Stimulated activated CD8-positive, alpha-beta memory T cell treated with anti-CD3 and anti-CD28 coated beads, Interleukin-7, amount 100 ng/mL, for 1 hour (primary cell): ENCODE measurements around the gene RET.

Experiments
- DNase-seq, 2 donors: peaks; one replicate each; pipeline ENCODE4 v3.0.0-alpha.2; 2020; ENCODE audit warnings: low read depth in 2 of 2

The RET gene

DNA sequence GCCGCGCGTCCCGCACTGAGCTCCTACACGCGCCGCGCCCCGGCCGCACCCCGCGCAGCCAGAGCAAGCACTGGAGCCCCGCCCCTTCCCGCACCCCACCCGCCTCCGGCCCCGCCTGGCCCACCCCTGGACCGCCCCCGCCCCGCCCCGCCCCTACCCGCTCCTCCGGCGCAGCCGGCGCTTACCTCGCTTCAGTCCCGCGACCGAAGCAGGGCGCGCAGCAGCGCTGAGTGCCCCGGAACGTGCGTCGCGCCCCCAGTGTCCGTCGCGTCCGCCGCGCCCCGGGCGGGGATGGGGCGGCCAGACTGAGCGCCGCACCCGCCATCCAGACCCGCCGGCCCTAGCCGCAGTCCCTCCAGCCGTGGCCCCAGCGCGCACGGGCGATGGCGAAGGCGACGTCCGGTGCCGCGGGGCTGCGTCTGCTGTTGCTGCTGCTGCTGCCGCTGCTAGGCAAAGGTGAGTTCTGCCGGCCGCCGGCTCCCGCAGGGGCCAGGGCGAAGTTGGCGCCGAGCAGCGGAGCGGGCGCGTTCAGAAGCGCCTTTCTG lies at the start of gene RET:
TSS of gene RET (plus strand) at position 194 of the 545 bp plus-strand sequence. CDS start at position 384, 190 bp downstream.
- DNase-seq, result no peak

DNA sequence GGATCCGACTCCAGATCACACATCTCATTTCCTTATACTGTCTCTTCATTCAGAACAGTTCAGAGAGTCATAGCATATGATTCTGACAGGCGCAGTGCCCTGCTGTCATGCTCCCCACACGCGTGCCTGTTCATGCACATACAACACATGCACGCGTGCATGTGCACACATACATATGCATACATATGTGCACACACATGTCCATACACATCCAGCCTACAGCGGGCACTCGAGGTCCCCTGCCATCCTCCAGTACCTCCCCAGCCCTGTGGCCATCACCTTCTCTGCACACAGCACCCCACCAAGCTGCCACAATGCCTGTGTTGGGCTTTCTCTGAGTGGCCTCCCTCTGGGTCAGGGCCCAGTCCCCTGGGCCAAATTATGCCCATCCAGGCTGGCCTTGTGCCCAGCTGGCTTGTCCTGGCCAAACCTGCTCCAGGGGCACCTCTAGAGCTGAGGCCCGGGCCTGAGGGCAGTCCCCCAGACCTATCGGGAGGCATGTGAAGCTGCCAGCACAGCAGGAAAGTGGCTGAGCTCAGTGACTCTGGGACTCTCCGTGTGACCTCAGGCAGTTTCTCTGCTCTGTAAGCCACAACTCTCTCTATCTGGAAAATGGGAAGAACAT lies 49.4 kb upstream of the RET start:
- DNase-seq, result no peak

DNA sequence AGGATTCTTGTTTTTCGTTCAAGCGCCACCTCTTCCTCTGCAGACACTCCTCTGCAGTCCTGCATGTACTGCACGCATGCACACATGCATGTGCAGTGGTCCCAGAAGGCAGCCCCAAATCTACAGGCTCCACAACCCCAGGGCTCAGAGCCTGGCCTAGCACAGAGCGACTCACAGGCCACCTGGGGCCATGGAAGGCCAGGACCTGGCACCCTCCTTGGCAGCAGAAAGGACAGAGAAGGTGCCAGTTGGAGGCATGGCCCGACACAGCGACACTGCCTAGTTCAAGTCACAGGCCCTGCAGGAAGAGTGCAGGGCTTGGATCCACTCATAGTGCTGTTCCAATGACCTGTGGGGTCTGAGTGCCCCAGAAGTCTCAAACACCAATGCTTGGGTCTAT lies 48.7 kb upstream of the RET start:
- DNase-seq, result no peak

DNA sequence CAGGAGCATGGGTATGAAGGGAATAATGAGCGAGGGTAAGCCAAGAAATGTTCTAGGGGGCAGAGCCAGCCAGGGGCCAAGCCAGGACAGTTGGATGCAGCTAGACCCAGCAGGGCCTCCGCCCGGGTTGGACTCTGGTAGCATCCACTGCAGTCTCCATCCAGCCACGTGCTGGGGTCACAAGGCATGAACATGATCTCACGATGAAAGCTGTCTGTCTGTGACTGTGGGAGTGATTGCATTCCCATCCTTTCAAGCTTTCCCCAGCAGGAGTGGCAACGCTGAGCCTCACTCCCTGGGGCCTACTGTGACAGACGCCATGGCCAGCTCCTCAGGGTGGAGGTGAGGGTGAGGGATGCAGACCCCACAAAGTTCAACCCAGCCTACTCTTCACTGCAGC lies 47.8 kb upstream of the RET start:
- DNase-seq, result no peak

DNA sequence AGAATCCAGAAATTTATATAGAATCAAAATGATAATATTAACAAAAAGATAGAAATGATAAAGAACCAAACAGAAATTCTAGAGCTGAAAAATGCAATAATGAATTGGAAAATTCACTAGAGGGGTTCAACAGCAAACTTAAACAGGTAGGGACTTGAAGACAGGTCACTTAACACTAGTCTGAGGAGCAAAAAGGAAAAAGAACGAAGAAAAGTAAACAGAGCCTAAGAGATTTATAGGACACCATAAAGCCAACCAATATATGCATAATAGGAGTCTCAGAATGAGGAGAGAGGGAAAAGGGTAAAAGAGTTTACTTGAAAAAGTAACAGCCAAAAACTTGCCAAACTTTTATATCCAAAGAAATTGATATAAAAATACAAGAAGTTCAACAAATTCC lies 44.3 kb upstream of the RET start:
- no peak for DNase-seq

DNA sequence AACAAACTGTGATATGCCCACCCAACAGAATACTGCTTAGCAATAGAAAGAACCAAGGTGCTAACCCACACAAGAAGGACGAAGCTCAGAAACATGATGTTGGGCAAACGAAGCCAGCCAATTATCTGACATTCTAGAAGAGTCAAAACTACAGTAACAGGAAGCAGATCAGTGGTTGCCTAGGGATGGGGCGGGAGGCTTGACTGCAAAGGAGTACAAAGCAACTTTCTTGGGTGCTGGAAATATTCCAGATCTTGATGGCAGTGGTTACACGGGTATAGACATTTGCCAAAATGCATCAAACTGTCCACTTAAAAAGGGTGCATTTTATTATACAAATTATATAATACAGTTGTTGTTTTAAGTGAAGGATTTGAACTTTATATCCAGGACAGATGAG lies 41.1 kb upstream of the RET start:
- no peak for DNase-seq

DNA sequence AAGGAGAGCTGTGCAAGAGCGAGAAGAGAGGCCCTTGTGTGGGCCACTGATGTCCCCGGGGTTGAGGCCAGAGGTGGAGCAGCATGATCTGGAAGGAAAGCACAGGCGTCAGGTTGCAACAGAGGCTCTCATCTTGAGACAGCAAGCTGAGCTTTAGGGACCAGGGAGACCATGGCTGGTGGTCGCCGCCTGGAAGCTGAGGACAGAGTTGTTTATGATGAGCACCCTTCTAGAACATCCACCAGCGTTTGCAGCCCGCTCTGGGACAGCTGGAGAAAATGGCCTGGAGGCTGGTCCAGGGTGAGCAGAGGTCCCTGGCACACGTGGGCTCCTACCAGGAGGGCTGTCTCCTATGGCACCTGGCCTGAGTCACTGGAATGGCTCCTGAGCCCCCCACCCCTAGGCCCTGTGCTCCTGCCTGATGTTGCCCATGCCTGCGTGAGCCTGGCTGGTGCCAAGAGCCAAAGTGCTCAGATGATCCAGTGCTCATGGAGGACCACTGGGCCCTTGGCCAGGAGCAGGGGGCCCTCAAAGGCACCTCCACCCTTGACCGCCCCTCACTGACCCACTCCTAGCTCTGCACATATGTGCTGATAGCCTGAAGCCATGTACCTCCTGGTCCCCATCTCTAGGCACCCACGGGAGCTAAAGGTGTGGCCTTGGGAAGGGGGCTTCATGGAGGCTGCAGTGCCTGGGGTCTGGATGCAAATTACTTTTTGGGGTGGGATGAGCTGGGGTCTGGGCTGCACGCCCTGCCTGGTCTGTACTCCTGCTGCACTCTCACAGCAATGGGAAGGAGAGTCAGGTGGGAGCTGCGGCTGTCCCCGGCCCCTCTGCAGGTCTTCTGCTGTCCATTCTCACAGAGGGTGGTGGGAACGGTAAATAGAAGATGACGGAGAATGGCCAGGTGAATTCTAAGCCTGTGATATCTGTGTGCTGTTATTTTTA lies 40.1 kb upstream of the RET start:
- no peak for DNase-seq

DNA sequence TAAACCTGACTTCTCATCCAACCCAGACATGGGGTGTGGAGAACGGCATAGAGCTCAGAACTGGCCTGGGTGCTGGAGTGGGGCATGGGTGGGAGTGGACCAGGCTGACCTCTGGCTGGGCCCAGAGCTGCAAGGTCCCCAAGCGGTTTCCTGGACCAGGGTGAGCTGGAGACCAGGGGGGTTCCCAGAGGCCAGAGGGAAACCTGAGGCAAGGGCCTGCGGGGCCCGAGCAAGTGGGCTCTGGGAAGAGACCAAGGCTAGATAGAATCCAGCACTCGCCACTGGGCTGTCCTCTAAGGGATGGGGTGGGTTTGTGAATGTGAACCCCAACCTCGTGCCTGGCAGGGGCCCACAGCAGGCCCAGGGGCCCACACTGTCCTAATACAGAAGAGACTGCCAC lies 39.4 kb upstream of the RET start:
- DNase-seq, result no peak

DNA sequence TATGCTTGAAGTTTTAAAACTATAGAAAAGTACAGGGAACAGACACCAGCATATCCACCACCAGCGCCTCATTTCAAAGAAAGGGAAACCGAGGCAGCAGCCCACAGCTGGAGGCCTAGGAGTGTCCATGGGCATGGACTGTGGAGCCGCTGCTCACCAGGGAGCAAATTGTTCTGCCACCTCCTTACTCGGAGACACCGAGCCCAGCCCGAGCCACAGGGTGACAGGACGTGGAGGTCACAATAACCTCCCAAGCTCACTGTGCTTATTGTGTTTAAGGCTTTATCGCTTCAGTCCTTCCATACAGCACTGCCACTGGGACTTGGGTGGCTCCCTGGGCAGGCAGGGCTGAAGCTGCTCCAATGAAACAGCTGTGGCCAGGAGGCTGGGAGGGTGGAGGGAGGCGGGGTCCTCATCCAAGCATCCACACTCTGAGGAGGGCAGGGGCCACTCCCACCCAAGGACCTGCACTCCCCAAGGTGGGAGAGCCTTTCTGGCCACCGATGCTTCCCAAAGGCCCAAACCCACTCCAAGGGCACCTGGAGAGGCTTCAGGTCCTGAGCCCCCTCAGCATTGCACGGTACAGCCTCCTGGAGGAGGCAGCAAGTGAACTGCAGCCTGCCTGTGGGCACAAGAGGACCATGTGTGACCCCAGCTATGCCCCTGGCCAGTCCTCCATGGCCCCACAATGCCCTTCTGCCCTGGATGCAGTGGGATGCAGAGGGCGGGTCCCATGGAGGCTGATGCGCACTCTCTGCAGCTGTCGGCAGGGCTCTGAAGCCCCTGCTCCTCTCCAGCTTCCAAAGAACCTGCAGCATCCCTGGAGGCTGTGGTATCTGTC lies 38.7 kb upstream of the RET start:
- no peak for DNase-seq

DNA sequence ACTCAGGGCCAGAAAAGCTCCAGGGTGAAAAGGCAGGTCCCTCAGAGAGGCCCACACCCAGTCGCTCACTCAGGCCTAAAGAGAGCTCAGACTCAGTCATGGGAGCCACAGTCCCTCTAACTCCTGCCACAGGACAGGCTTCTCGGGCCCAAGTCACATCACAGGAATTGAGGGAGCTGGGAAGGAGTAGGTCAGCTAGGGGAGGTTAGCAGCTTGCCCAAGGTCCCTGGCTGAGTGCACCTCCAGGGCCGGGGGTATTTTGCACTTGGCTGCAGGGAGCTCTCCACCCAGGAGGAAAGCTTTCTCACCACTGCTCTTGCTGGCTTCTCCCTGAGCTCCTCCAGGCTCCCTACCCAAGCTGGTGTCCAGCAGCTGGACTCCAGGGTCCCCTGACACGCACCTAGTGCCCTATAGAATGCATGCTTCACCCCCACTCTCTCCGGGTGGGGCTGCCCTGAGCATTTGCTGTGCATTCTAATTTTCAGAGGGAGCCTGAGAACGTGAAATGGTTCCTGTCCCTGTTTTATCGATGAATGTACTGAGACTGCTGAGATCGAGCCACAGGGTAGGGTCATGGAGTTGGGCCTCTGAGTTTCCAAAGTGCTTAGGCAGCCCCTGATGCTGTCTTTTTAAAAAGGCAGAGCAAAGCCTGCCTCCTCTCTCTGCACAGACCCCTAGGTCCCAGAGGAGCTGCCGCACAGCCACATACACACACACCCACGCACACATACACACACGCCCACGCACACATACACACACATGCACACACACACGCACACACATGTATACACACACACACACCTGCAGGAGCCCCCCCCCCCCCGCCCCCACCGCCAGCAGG lies 37.9 kb upstream of the RET start:
- no peak for DNase-seq

DNA sequence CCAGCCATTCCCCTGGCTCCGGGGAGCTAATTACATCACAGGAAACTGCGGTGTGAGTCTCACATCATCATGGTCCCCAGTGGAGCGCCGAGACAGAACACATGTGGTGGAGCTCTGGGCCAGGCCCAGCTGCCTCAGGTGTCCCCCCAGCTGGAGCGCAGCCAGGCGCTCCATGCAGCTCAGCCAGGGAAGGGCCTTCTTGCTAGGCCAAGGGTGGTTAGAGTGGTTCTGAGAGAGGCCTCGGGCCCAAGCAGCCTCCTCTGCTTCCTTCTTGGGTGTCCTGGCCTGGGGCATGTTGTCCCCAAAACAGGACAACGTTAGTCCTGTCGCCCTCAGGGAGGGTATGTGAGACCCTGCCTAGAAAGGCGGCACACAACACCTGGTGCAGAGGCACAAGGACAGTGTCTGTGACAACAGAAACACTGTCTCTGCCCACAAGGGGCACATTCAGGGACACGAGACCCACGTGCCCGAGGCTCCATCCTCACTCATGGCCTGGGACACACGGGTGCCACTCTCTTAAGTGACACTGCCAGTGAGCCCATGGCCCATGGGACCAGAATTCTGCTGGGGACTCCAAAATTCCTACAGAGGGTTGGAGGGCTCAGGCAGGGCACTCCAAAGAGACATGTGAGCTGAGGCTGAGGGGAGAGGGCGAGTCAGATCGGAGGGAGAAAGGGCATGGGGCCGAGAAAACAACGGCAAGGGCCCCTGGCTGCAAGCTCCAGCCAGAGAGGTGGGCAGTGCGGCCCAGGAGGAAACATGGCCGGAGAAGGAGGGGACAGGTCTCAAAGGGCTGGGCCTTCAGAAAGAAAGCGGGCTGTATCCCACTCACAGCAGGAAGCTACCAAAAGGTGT lies 37.0 kb upstream of the RET start:
- DNase-seq, result no peak

DNA sequence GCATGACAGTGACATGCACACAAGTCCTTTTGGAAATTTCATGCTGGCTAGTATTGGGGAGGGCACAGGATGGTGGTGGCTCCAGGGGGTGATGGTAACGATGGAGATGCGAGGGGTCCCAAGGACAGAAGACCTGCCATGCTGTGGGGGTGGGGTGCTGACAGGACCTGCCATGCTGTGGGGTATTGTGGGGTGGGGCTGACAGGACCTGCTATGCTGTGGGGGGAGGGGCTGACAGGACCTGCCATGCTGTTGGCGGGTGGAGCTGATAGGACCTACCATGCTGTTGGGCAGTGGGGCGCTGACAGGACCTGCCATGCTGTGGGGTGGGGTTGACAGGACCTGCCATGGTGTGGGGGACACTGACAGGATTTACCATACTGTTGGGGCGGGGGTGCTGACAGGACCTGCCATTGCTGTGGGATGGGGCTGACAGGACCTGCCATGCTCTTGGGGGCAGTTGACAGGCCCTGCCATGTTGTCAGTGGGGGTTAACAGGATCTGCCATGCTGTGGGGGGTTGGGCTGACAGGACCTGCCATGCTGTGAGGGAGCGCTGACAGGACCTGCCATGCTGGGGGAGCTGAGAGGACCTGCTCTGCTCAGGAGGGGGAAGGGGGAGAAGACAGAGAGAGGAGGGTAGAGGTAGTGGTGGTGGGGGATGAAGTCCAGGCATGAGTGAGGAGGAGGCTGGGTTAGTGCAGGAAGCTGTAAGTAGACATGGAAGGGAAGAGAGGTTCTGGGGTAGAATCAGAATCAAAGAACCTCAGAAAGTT lies 36.2 kb upstream of the RET start:
- no peak for DNase-seq

DNA sequence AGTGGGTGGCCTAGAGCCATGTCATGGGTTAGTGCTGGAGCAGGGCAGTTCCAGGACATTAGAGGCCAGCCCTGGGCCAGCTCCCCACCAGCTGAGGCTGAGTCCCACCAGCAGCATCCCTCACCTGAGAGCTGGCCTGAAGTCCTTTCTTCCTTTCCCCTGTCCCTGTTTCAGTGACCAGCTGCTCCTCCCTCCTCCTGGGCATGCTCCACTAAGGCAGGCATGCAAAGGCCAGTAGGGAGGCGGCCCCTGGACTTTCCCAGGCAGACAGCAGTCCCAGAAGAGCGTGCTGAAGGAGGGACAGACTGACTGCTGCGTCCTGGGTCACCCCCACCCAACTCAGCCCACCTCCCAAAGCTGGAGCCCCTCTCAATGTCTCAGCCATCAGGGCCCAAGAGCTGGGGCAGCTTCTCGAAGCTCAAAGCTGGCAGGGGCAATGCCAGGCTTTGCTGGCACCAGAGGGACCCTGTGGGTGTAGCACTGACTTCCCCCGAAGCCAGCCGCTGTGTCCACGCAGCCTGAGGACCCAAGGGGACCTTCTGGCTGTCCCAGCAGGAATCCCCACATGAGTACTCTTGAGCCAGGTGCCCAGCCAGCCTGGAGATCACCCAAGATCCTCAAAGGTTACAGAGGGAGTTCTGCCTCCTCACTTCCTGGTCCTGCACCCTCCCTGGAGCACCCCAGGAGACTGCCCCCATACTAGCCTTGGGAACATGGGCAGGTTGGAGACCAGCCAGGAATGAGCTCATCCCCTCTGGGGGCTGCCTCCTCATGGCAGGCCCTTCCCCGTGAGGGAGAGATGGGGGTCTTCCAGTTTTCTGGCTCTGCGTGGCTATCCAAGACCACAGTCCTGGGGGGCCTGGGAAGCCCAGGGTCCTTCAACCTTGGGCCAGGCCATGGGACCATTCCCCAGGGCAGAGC lies 35.2 kb upstream of the RET start:
- no peak for DNase-seq

DNA sequence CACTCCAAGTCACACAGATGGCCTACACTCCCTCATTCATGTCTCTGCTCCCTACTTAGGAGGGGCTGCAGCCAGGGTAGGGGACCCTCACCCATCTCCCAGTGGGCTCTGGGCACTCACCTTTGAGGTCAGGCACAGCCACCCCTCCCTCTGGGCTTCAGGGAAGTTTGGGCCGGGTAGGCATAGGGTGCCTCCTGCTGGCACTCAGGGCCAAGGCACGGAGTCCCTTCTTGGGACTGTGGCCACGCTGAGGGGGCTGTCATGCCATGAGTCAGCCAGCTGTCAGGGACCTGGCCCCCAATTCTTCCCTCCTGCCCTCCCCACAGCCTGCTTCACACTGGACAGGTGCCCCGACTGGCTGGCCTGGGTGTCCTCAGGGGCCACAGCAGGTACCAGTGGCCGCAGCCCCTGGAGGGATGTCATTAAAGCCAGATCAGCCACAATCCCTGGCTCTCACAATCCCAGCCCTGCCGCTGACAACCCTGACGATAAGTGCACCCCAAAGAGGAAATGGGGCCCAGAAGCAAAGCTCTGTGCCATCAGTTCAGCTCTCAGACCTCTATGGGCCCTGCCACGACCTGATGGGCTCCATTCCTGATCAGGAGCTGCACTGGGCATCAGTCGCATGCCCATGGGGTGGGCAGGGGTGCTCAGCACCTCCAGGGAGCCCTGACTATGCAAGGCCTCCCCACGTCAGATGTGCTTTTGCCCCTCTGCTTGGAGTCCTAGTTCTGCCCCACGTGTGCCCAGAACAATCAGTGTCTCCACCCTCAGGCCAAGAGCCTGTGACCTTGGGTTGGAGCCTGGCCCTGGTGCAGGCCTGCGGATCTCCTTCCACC lies 34.1 kb upstream of the RET start:
- no peak for DNase-seq

DNA sequence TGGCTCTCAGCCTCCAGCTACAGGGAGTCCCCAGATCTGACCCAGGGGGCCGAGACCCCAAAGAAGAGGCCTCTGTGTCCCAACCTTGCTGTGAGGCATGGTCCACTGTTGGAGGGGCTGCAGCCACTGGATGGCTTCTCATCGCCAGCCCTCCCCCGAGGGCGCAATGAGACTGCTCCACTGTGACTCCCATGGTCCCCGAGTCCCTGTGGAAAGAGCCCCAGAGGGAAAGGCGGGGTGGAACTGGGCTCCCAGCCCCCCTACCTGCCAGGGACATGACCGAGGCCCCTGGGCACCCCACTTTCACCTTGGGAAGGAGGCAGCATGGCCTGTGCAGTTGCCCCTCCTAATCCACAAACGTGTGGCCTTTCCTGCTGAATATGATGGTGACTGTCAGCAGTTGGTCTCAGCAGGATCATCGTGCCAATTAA lies 33.5 kb upstream of the RET start:
- DNase-seq, result no peak

DNA sequence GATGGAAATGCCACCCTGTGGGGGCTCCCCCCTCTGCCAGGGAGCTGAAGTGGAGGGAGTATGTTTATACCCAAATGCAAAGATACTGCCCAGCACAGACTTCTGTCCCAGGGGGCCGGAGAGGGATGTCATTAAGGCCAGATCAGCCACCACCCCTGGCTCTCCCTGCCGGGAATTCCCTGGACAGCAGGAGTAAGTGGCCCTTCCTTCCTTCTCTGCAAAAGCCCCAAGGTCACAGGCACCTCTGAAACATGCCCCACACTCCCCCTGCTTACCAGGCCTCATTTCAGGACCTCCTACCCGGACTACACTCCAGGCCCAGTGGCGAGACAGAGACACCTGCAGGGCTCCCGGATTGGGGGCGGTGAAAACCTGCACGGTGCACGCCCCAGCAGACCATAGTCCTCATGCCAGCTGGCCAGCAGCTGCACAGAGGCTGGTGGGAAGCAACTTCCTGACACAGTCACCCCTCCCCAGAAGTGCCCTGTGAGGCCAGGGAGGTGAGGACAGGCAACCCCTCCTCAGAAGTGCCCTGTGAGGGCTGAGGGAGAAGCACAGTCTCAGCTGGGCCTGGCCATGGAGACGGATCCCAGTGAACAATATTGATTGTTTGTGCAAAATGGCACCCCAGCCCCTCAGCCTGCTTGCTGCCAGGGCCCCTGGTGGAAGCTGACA lies 33.0 kb upstream of the RET start:
- DNase-seq, result no peak

DNA sequence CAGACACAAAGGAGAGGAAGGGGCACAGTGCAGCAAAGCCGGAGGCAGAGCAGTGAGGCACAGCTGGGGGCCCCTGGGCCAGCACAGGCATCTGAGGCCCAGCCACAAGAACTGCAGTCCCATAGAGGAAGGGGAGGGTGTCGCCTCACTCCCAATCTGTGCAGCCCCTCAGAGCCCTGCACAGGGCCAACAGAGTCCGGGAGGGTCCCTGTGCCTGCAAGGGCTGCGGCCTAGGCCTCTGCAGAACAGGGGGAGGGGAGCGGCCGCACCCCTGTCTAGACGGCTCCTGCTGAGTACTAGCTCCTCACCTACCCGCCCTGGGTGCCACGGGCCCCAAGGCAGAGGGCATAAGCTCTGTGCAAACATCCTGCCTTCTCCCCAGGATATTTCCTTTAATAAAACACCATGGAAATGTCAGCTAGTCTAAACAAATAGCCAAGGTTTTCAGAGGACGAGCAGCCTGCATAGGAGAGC lies 32.4 kb upstream of the RET start:
- no peak for DNase-seq
